OCI-LY7 (cell line): ENCODE measurements around the gene TPCN1. TPM values are rescaled to one million over a fixed set of nuclear protein-coding genes. Genes with fewer than 3 reads are reported as not detected.

Experiments
- BruUV-seq: library from RNA; stranded (reverse); fragments of 400-500 nt; replicated peaks from 2 replicates; lab custom pipeline; 2021; lab: Mats Ljungman, UMichigan
- CTCF ChIA-PET: fragments of 300-600 bp; sonication (Branson Sonifier 250); formaldehyde crosslinking; loops from one replicate; lab custom pipeline; 2022; ENCODE audit warnings: antibody characterized with exemption; ENCODE audit not compliant: unreplicated experiment; lab: Charles Lee
- POLR2A ChIA-PET: fragments of 300-600 bp; sonication (Branson Sonifier 250); formaldehyde crosslinking; loops from one replicate; lab custom pipeline; 2022; ENCODE audit warnings: antibody characterized with exemption; lab: Charles Lee
- DNase-seq: peaks from one replicate; pipeline ENCODE4 v3.0.0-alpha.2; 2015; ENCODE audit warnings: low spot score
- H2AFZ ChIP-seq: fragments of 200-600 bp; sonication (generic), shearing (Covaris generic); 2 replicates; pipeline ENCODE4 v1.6.1; 2014; ENCODE audit warnings: mild to moderate bottlenecking, antibody characterized with exemption, low read length, moderate library complexity
- H3K27ac ChIP-seq: fragments of 200-600 bp; sonication (generic); 2 replicates; pipeline ENCODE4 v1.5.1; 2014; ENCODE audit warnings: mixed run types, low read depth, mild to moderate bottlenecking, moderate library complexity, low read length, inconsistent platforms; ENCODE audit not compliant: poor library complexity, severe bottlenecking
- H3K36me3 ChIP-seq: fragments of 200-600 bp; sonication (generic); 2 replicates; pipeline ENCODE4 v1.6.1; 2014; ENCODE audit warnings: mild to moderate bottlenecking, antibody characterized with exemption, low read length, moderate library complexity, mixed read lengths; ENCODE audit not compliant: insufficient read depth
- H3K4me1 ChIP-seq: fragments of 200-600 bp; sonication (generic); 2 replicates; pipeline ENCODE4 v1.5.1; 2014; ENCODE audit warnings: mild to moderate bottlenecking, low read length; ENCODE audit not compliant: insufficient read depth, poor library complexity, severe bottlenecking
- H3K4me2 ChIP-seq: fragments of 200-600 bp; sonication (generic); 2 replicates; pipeline ENCODE4 v1.6.1; 2014; ENCODE audit warnings: mild to moderate bottlenecking, low read length
- H3K4me3 ChIP-seq: fragments of 200-600 bp; sonication (generic); 2 replicates; pipeline ENCODE4 v1.5.1; 2014; ENCODE audit warnings: mild to moderate bottlenecking, low read depth, low read length; ENCODE audit not compliant: poor library complexity, severe bottlenecking
- H3K79me2 ChIP-seq: fragments of 200-600 bp; sonication (generic); 2 replicates; pipeline ENCODE4 v1.6.1; 2016; ENCODE audit warnings: low read depth, mild to moderate bottlenecking, low read length, moderate library complexity, mixed read lengths; ENCODE audit not compliant: insufficient read depth
- H3K9me2 ChIP-seq: fragments of 200-600 bp; sonication (generic); 2 replicates; pipeline ENCODE4 v1.6.1; 2016; ENCODE audit warnings: mild to moderate bottlenecking, low read length, mixed read lengths; ENCODE audit not compliant: insufficient read depth
- H3K9me3 ChIP-seq: fragments of 200-600 bp; sonication (generic); 2 replicates; pipeline ENCODE4 v1.6.1; 2014; ENCODE audit warnings: mild to moderate bottlenecking, mixed run types, low read length, mixed read lengths
- H4K20me1 ChIP-seq: fragments of 200-600 bp; sonication (generic); 2 replicates; pipeline ENCODE4 v1.6.1; 2014; ENCODE audit warnings: mild to moderate bottlenecking, antibody characterized with exemption, low read length, moderate library complexity, mixed read lengths; ENCODE audit not compliant: insufficient read depth
- EZH2phosphoT487 ChIP-seq: fragments of 200-600 bp; sonication (generic); IDR thresholded peaks from 2 replicates; pipeline ENCODE4 v1.6.1; 2018; ENCODE audit warnings: low read depth, borderline replicate concordance, mild to moderate bottlenecking, mixed run types, antibody characterized with exemption, low read length, moderate library complexity, mixed read lengths
- intact Hi-C: fragments of 100-400 bp; cut with micrococcal nuclease; formaldehyde crosslinking; loops from one replicate; pipeline ENCODE4 v1.10.0; 2022; ENCODE audit not compliant: unreplicated experiment
- total RNA-seq, 2 experiments: library from RNA; depleted of rRNA in 1 of 2; stranded (reverse); fragments of >200 nt in 1 of 2; shearing (Covaris generic) in 1 of 2; gene quantifications; 2 replicates each; pipeline ENCODE4 v1.2.3, GENCODE V29; 2014 to 2022
- TF ChIP-seq, protein P1 (sequence below): fragments of 200-600 bp; sonication (generic); conservative IDR thresholded peaks from 2 replicates; pipeline ENCODE4 v1.5.1; 2014; ENCODE audit warnings: mild to moderate bottlenecking, antibody characterized with exemption, low read length, moderate library complexity, mixed read lengths

Gene TPCN1
- total RNA-seq, 2 experiments from 2014 or later, result 96.0 to 160 TPM

DNA sequence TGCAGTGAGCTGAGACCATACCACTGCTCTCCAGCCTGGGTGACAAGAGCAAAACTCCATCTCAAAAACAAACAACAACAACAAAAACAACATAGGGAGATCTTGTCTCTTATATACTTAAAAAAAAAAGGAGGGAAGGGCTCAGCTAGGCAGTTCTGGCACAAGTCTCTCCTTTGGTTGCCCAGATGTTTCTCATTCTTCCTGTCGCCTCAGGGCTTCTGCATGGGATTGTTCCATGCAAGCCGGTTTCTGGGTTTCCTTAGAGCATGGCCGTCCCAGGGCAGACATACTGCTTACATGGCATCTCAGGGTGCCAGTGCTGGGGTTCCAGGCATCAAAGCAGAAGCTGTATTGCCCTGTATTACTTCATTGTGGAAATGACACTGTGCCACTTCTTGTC, 118.8 kb downstream of the TPCN1 start:
- Histone ChIP-seq H3K4me2 (no peak overlapping the region), H4K20me1 (no peaks in the 10 kb centered on the region), H3K9me3 (no peaks in the 10 kb centered on the region), H3K36me3 (no peaks in the 10 kb centered on the region), H3K9me2 (no peaks in the 10 kb centered on the region), H3K4me3 (no peak overlapping the region), H3K79me2 (no peaks in the 10 kb centered on the region), H3K4me1 (peaks cover 3% of the 10 kb centered on the region), H3K27ac (no peak overlapping the region), H2AFZ (no peak overlapping the region)
- ChIA-PET POLR2A (no interaction called here), CTCF (no interaction called here)
- TF ChIP-seq, protein P1, sequence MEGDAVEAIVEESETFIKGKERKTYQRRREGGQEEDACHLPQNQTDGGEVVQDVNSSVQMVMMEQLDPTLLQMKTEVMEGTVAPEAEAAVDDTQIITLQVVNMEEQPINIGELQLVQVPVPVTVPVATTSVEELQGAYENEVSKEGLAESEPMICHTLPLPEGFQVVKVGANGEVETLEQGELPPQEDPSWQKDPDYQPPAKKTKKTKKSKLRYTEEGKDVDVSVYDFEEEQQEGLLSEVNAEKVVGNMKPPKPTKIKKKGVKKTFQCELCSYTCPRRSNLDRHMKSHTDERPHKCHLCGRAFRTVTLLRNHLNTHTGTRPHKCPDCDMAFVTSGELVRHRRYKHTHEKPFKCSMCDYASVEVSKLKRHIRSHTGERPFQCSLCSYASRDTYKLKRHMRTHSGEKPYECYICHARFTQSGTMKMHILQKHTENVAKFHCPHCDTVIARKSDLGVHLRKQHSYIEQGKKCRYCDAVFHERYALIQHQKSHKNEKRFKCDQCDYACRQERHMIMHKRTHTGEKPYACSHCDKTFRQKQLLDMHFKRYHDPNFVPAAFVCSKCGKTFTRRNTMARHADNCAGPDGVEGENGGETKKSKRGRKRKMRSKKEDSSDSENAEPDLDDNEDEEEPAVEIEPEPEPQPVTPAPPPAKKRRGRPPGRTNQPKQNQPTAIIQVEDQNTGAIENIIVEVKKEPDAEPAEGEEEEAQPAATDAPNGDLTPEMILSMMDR, result no peak
- TF ChIP-seq EZH2phosphoT487, result no peak
- DNase-seq, result no peak
- BruUV-seq, result no TSS peak
- intact Hi-C loops, result no loop called here

DNA sequence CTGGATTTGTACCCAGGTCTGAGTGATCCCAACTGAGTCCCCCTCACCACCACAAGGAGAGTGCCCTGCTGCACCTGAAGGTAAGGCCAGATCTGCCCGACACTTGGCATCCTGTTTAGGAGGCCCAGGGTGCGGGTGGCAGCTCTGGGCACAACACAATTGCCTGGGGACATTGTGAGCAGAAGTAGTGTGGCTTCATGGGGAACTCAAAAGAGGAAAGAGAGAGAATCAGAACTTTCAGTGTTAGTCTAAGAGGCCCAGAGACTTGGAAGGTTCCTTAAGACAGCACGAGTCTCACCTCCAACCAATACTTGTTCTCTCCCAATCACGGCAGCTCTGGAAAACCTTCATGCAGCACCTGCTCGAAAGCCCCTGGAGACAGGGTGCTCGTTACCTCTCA, 120.3 kb downstream of the TPCN1 start:
- H3K27ac ChIP-seq, result no peak overlapping the region
- H3K36me3 ChIP-seq, result no peaks in the 10 kb centered on the region
- ChIA-PET POLR2A (no interaction called here), CTCF (no interaction called here)
- H3K9me2 ChIP-seq, result no peaks in the 10 kb centered on the region
- H3K79me2 ChIP-seq, result no peaks in the 10 kb centered on the region
- no TSS peak for BruUV-seq
- H3K4me3 ChIP-seq, result no peak overlapping the region
- no peak for DNase-seq
- no peaks in the 10 kb centered on the region for H4K20me1 ChIP-seq
- H3K9me3 ChIP-seq, result no peaks in the 10 kb centered on the region
- H2AFZ ChIP-seq, result no peak overlapping the region
- H3K4me2 ChIP-seq, result no peak overlapping the region
- TF ChIP-seq, protein P1, result no peak
- TF ChIP-seq EZH2phosphoT487, result no peak
- no peaks in the 10 kb centered on the region for H3K4me1 ChIP-seq
- intact Hi-C loops, result no loop called here

DNA sequence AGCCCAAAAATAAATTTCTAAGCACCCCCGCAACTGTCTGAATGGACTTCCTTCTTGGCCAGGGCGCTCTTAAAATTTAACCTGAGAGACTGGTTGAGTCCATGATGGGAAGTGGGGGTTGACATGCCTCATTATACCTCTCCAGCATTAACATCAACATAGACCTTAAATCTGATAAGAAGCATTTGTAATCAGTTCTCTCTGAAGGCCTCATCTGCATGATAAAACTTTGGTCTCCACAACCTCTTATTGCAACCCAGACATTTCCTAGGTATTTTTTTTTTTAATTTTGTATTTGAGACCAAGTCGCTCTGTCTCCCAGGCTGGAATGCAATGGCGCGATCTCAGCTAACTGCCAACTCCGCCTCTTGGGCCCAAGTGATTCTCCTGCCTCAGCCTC, 124.1 kb downstream of the TPCN1 start:
- H4K20me1 ChIP-seq, result no peaks in the 10 kb centered on the region
- TF ChIP-seq, protein P1, result no peak
- TF ChIP-seq EZH2phosphoT487, result no peak
- no peaks in the 10 kb centered on the region for H3K9me3 ChIP-seq
- no peak overlapping the region for H3K4me3 ChIP-seq
- no peak overlapping the region for H3K27ac ChIP-seq
- no peaks in the 10 kb centered on the region for H3K9me2 ChIP-seq
- POLR2A ChIA-PET, result interaction anchor here (0.7 to 1.6 kb wide), 2 partner anchors 13 to 590 kb away, joined by 3 to 5 read pairs; no protein-coding TSS in a partner anchor
- H3K36me3 ChIP-seq, result no peaks in the 10 kb centered on the region
- no TSS peak for BruUV-seq
- no peak overlapping the region for H2AFZ ChIP-seq
- intact Hi-C loops, result no loop called here
- CTCF ChIA-PET, result no interaction called here
- H3K4me2 ChIP-seq, result no peak overlapping the region
- no peak for DNase-seq
- H3K4me1 ChIP-seq, result no peaks in the 10 kb centered on the region
- no peaks in the 10 kb centered on the region for H3K79me2 ChIP-seq
